ENCODE results near the gene CCL4.

DNA sequence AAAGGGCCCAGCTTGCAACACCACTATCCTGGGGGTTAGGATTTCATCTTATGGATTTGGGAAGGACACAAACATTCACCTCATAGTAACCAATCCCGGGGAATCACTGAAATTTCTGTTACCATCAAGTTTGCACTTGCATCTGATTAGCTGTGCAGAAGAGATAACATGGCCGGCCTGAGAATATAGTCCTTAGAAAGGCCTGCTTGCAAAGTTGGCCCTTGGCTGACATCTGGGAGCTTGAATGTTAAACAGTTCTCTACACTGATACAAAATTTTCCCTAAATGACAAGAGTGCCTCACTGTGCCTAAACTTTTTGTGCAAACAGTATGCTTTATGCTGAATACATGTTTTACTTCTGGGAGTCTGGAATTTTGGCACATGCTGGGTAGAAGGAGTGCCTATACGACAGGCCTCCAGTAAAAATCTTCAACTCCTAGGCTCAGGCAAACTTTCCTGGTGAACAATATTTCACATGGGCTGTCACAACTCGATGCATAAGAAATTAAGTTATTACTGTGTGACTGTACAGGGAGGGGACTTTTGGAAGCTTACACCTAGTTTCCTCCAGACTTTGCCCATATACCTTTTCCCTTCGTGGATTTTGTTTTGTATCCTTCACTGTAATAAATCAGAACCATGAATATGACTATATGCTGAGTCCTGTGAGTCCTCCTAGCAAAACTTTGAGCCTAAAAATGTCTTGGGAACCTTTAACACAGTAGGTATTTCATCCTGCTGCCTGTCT, 41.5 kb downstream of the CCL4 start:
- TF ChIP-seq, protein P1, sequence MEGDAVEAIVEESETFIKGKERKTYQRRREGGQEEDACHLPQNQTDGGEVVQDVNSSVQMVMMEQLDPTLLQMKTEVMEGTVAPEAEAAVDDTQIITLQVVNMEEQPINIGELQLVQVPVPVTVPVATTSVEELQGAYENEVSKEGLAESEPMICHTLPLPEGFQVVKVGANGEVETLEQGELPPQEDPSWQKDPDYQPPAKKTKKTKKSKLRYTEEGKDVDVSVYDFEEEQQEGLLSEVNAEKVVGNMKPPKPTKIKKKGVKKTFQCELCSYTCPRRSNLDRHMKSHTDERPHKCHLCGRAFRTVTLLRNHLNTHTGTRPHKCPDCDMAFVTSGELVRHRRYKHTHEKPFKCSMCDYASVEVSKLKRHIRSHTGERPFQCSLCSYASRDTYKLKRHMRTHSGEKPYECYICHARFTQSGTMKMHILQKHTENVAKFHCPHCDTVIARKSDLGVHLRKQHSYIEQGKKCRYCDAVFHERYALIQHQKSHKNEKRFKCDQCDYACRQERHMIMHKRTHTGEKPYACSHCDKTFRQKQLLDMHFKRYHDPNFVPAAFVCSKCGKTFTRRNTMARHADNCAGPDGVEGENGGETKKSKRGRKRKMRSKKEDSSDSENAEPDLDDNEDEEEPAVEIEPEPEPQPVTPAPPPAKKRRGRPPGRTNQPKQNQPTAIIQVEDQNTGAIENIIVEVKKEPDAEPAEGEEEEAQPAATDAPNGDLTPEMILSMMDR (IDR thresholded peaks at IDR 0.05): no peak
- TF ChIP-seq POLR2A (IDR thresholded peaks at IDR 0.05) (no peak), POLR2AphosphoS5 (IDR thresholded peaks at IDR 0.05) (no peak)
